HG02852 (cell line): Measurements from ENCODE around the gene OPCML.

Experiments used
- ATAC-seq: cut with Tn5 transposase; IDR thresholded peaks from one replicate; pipeline ENCODE4 v1.9.1; 2021; ENCODE audit warnings: mild to moderate bottlenecking, moderate library complexity; ENCODE audit not compliant: unreplicated experiment

The OPCML gene

GRCh38 chr11:133240908-133241655 is 291.2 kb downstream of the OPCML start:
- no peak for ATAC-seq

DNA sequence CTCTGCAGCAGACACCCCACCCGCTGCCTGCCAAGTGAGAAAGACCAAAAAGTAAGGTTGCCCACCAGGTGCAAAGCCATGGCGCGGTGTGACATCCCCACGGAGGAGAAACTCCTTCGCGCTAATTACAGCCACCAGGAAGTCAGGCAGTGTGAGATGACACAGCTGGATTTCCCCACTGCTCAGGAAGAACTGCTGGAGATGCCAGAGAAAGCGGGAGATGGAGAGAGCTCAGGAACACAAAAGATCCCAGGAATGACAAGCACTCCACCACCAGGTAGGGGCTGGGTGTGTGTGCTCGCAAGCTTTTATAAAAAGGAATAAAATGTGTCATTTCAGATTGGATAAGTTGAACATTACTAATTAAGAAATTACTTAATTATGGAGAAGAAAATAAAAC is 292.7 kb downstream of the OPCML start:
- no peak for ATAC-seq

DNA sequence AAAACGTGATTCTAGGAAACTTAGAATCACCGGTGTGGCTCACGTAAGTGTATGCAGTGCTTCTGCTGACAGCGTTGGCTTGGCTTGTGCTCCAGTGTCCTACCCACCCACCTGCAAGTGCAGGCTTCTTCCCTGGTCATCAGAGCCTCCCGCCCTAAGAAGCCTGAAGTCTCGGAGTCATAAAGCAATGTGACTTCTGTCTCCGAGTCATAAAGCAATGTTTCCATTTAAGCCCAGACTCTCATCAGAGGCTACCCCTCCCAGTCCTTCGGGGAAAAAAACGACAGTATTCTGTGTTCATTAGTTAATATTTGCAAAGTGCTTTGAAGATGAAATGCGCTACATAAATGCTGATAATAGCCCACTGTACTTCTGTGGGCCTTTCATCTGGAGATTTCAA is 293.8 kb downstream of the OPCML start:
- no peak for ATAC-seq

DNA sequence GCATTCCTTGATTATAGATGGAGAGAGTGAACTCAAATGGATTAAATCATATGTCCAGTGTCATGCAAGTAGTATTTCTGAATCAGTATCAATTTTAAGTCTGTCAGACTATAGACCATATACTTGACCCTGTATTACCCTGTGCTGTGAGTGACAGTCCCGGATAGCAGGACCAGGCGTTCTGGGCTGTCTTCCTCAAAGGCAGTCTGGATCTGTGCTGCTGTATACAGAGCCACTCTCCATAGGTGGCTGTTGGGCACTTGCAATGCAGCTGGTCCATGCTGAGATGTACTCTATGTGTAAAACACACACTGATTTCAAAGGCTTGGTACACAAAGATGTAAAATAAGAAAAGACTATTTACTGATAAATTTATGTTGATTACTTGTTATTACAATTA is 294.3 kb downstream of the OPCML start:
- no peak for ATAC-seq

- no peak for ATAC-seq
These were observed 296.9 kb downstream of the OPCML start for GRCh38 chr11:133235381-133235780.

GRCh38 chr11:133234883-133235282 is 297.4 kb downstream of the OPCML start:
- no peak for ATAC-seq

GRCh38 chr11:133232665-133233064 is 299.6 kb downstream of the OPCML start:
- no peak for ATAC-seq

- ATAC-seq: no peak
These were observed 301.9 kb downstream of the OPCML start for GRCh38 chr11:133230431-133230830.

DNA sequence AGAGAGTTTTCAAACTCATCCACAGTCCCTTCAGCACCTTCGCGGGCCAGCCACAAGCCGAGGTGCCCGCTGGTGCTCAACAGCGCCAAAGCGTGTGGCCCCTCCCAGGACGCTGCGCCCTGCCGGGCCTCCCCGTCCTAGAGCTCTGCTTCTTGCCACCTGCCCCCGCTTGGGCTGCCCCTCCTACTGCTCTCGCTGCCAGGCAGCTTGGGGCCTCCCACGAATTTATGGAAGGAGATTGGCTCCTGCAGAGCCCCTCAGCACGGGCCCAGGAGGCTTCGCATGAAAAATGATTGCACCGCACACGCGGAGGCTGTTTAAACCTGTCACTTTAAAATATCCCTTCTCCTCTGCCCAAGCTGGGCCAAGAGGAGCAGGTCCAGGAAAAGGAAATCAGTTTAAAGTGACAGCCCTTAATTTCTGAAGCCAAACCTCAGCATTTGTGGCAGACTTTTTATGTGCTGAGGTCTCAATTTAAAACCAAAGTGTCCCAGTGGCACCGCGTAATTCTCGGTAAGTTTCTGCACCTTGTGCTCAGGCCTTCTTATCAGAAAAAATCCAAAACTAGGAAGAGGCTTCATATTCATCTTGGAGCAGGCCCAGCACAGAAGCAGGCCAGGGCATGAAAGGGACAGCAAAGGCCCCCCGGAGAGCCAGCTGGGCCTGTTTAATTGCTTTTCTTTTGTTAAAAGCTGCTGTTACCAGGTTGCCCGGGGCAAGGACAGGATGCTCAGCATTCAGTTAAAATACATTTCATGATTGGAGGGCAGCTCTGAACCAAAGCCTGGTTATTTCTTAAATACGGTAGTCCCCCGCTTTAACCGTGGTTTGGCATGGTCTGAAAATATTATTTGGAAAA is 303.6 kb downstream of the OPCML start:
- ATAC-seq: no peak

DNA sequence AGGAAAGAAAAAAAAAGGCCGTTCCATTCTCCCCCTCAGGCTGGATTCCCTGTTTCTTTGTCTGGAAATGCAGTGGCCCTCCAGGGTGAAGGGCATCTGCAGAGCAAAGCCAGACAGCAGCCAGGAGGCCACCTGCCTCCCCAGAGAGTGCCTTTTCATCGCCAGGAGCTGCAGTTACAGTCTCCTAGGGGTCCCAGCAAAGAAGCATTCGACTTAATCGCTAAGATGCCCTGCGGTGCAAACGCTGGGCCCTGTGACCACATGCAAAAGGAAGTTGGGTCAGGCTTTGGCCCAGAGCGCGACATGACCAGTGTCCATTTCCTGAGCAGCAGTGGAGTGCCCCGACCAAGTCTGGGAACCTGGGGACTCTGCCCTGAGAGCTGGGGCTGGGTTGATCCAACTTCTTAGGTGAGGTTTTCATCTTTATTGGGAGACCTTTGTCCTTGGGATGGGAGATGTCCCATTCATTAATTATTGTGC is 304.6 kb downstream of the OPCML start:
- ATAC-seq: no peak

DNA sequence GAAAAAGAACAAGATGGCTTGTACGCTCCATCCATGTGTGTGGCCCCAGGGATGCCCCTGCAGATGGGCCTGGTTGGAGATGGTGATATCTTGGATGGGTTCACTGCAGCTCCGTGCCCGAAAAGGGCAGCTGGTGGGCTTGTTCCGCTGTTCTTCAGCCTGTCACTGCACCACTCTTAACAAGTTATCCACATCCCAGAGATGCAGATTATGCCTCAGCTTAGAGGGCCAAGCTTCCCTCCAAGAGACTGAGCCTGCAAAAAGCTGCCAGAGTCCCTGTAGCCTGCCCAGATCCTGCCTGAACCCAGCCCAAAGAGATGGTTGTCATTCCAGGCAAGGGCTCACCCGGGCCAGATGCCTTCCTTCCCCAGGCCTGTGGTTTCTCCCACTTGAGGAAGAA is 308.0 kb downstream of the OPCML start:
- no peak for ATAC-seq

DNA sequence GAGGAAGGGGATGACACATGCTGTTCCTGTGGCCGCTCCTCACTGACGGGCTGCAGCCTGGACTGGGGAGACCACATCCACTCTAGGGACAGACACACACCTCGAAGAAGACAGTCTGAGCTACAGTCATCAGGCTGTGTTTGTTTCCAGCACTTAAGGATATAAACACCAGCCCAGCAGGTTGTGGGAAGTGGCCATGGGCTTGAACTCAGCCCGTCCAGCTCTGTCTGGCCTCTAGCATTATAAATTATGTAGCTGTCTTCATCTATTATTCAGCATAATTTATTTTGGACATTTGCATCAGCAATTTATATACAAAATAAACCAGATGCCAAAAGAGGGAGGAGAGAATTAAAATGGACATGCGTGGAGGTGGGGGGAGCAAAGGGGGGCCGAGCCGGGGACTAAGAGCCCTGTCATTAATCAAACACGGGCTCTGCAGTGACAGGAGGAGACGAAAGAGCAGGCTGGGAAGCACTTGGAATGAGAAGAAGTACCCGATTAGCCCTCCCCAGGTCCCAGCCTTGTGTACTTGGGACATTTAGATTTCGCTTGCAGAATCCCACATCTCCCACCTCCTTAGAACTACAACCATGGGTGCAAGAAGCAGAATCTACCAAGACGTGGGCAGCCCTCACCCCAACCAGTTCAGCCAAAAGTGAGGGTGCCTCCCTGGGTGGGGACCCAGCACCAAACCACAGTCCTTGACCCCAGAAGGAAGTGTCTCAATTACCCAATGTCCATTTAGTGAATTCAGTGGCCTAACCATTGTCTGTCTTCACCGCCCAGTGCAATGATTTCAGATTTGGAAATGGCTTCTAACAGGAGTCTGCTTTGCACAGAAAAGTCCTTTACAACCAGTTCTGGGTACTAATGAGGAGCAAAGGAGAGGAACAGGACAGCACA is 309.6 kb downstream of the OPCML start:
- ATAC-seq: no peak

- ATAC-seq: no peak
These were observed 312.8 kb downstream of the OPCML start for GRCh38 chr11:133219543-133219942.

DNA sequence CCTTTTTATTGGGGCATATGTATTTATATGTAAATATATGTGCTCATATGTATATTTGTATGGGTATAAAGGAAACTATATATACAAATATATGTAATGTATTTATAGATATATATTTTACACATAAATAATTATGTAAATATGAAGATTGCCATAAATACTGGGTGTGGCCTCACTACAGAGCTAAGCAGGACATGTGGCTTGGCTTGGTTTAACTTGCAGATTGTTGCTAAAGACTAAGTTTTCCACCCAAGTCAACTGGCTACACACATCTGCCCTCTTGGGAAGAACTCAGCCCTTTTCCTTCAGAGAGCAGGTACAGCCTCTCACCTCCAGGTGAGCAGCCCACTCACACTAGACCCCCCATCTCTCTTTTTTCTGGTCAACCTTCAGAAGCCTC is 315.5 kb downstream of the OPCML start:
- no peak for ATAC-seq

- ATAC-seq: no peak
These were observed 316.6 kb downstream of the OPCML start for GRCh38 chr11:133215596-133216230.

- no peak for ATAC-seq
These were observed 317.7 kb downstream of the OPCML start for GRCh38 chr11:133214646-133215045.

- no peak for ATAC-seq
These were observed 320.1 kb downstream of the OPCML start for GRCh38 chr11:133212201-133212600.

DNA sequence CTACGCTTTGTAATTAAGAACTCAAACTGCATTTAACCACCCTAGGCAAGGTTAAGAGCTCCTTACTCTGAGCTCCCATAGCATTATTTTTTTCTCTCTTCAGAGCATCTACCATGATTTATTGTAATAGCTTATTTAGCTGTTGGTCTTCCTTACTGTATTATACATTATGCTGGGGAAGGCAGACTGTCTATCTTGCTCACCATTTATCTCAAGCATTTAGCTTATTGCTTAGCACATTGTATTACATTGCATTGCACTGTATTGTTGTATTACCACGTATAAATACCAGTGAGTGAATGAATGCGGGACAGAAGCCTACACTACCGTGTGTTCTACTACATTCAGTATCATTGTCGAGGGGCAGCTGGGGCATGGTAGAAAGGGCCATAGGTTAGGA is 324.3 kb downstream of the OPCML start:
- ATAC-seq: no peak

DNA sequence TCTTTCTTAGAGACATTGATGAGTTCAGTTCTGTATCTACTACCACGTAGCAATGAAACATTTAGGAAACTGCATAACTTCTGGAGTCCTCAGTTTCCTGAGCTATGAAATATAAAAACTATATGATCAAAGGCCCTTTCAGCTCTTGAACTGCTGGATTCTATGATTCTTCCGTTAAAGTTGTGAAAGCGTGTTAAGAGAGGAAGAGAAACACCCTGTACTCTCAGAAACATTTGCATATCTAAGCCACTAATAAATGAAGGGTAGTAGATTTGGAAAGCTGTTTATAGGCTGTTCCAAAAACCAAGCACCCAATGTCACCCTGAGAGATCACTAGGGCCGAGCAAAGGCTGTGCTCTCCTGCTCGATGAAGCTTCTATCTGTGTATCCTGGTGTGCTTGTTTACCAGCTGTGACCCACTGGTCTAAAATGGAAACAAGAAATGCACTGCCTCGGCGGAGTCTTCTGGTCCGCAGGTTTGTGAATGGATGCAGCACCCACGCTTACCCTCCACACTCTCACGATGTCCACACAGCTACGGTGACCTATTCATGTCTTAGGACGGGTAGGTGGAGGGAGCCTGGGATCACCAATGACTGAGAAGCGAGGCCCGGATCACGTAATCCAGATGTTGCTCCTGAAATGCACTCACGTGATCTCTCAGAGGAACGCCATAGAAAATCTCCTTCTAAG is 325.8 kb downstream of the OPCML start:
- ATAC-seq: no peak

- ATAC-seq: no peak
These were observed 328.1 kb downstream of the OPCML start for GRCh38 chr11:133204158-133204557.
